Skeletal muscle cell (primary cell): ENCODE results near the gene UBAC2.

Source experiments
- DNase-seq: peaks from one replicate; pipeline ENCODE4 v3.0.0-alpha.2; 2010; ENCODE audit warnings: low read depth
- H3K4me3 ChIP-seq: 2 replicates; pipeline ENCODE4 v1.5.1; 2011; ENCODE audit warnings: low read depth, mild to moderate bottlenecking, control low read depth, low read length, moderate library complexity

UBAC2 gene

DNA sequence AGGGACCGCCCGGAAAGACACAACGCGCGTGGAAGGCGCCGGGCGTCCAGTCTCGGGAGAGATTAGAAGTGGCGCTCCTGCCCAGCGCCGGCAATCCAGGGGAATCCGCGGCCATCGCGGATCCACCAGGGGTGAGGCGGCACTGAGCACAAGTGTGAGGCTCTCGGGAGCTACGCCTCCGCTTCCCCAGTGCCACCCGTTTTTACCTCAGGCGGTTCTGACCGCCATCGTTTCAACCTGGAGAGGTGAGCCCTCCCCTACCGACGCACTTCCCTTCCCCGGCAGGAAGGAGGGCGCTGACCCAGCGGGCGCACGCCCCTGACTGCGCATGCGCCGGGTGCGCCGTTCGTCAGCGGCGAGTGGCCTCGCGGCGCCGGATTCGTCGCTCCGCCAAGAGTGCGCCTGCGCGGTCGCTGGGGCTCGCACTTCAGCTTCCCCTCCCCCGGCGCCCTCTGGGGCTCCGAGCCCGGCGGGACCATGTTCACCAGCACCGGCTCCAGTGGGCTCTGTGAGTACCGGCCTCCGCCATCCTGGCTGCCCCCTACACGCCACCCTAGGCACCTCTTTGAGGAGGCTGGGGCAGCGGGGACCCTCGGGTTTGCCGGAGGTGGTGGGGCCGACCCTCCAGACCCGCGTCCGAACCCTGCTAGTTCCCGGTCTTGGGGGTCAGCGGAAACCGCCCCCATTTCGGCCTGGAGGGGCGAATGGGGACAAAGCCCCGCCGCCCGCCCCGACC lies at the start of gene UBAC2:
Gene UBAC2, plus strand, starts transcription at position 423 of the 736 bp plus-strand sequence. Its CDS starts 55 bp downstream, at position 478.
- peak; percentile 73 for DNase-seq
- peak within 1 kb of the TSS; percentile 99 for H3K4me3 ChIP-seq

DNA sequence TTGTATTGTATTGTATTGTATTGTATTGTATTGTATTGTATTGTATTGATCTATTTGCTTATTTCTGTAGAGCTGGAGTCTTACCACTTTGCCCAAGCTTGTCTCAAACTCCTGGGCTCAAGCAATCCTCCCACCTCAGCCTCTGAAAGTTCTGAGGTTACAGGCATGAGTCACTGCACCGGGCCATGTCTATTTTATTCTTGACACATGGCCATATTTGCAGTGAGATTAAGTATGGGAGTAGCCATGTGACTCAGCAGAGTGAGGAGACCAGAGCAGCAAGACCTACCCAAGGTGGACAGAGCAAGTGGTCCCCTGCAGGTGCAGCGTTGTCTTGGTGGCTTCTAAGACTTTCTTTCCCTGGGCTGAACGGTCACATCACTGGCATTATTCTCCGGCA lies 49.1 kb upstream of the UBAC2 start:
- DNase-seq: peak; percentile 33
- no peak overlapping the region for H3K4me3 ChIP-seq

DNA sequence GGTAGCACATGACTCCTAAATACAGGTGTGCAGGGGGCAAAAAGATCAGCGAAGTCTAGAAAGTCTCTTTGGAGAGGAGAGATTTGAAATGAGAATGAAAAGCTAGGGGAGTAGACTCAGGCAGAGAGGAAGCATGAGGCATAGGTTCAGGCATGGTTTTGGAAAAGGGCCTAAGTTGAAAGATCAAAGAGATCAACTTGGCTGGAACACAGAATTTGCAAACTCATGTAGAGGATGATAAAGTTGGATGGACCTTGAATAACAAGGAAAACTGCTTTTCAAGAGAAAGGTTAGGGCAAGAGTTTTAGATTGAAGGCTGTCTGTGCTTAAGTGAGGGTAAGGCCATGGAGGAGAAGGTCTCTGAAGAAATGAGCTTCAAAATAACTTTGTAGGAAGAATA lies 47.4 kb upstream of the UBAC2 start:
- peak; percentile 7 for DNase-seq
- no peak overlapping the region for H3K4me3 ChIP-seq

DNA sequence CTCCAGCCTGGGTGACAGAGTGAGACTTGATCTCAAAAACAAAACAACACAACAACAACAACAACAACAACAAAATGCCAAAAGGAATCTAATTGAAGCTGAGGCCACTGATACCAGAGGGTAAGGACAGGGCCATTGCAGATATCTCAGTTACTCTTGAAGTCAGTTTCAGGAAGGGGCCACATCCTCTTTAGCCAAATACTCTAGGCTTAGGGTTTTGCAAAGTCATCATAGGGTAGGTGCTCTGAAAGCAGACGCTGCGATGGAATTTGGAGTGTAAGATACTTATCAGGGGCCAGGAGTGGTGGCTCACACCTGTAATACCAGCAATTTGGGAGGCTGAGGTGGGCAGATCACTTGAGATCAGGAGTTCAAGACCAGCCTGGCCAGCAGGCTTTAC lies 46.6 kb upstream of the UBAC2 start:
- no peak for DNase-seq

GRCh38 chr13:99155821-99156220 lies 44.8 kb upstream of the UBAC2 start:
- DNase-seq: no peak
- H3K4me3 ChIP-seq: no peak overlapping the region

More for the DNA sequence above, 46.6 kb upstream of the UBAC2 start:
- no peak overlapping the region for H3K4me3 ChIP-seq

DNA sequence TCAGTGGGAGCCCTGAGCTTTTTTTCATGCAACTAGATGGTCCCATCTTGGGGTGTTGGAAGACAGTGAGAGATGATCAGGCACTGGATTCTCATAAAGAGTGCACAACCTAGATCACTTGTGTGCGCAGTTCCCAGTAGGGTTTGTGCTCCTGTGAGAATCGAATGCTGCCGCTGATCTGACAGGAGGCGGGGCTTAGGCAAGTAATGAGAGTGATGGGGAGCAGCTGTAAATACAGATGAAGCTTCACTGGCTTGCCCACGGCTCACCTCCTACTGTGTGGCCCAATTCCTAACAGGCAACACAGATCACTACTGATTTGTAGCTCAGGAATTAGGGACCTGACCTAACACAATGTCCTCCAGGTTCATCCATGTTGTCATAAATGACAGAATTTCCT lies 43.6 kb upstream of the UBAC2 start:
- DNase-seq: no peak
- H3K4me3 ChIP-seq: no peak overlapping the region

GRCh38 chr13:99158846-99159245 lies 41.8 kb upstream of the UBAC2 start:
- no peak for DNase-seq
- H3K4me3 ChIP-seq: no peak overlapping the region

GRCh38 chr13:99159331-99160061 lies 41.2 kb upstream of the UBAC2 start:
- DNase-seq: no peak
- no peak overlapping the region for H3K4me3 ChIP-seq

DNA sequence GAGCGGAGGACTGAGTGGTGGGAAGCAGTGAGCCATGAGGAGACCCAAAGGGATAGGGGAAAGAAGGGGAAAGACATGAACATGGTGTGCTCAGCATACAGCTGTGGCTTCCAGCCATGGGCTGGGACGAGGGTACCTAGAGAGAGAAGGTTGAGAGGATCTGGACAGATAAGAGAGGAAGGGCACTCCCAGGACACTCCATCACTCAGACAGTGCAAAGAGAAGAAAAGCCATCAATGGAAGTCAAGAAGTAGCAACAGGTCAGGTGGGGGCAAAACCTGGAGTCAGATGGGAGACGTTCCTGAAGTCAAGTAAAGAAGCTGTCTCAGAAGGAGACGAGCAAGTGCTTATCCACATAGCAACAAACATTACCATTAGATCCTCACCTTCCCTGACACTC lies 40.2 kb upstream of the UBAC2 start:
- DNase-seq: no peak

DNA sequence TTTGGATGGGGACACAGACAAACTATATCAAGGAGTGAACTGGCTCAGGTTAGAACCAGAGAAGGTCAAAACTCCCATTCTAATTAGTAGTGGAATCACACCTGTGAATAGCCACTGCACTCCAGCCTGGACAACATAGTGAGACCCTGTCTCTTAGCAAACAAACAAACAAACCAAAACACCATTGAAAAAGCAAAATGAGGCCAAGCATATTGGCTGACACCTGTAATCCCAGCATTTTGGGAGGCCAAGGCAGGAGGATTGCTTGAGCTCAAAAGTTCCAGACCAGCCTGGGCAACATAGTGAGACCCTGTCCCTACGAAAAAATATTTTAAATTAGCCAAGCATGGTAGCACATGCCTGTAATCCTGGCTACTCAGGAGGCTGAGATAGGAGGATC lies 39.1 kb upstream of the UBAC2 start:
- DNase-seq: no peak
- no peak overlapping the region for H3K4me3 ChIP-seq

More for the DNA sequence above, 40.2 kb upstream of the UBAC2 start:
- H3K4me3 ChIP-seq: no peak overlapping the region

DNA sequence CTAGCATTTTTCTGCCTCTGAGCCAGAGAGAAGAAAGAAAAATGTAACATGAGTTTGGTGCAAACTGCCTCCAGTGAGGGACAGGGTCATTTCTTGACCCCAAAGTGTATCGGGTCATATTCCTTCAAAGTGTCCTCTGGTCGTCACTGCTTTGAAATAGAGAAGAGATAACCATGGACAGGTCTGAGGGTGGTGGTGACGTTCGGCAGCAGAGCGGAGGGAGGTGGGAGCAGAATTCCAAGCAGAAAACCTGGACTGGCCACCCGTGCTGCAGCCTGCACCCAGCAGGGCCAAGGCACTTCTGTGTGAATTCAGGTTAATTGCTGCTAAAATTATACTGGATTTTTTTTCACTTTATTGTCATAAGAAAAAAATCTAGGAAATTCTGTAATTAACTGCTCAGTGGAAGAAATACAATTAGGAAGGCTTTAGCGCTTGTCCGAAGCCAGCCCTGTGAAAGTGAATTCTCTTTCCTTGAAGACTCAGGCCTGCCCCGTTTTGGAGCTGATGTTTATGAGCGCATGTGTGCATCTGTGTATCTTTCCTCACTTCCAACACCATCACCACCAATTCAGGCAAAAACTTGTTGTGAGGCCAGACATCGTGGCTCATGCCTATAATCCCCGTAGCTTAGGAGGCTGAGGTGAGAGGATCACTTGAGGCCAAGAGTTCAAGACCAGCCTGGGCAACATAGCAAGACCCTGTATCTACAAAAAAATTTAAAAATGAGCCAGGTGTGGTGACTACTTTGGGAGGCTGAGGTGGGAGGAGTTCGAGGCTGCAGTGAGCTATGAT lies 37.9 kb upstream of the UBAC2 start:
- H3K4me3 ChIP-seq: no peak overlapping the region
- no peak for DNase-seq

GRCh38 chr13:99164226-99164625 lies 36.4 kb upstream of the UBAC2 start:
- DNase-seq: no peak
- H3K4me3 ChIP-seq: no peak overlapping the region

DNA sequence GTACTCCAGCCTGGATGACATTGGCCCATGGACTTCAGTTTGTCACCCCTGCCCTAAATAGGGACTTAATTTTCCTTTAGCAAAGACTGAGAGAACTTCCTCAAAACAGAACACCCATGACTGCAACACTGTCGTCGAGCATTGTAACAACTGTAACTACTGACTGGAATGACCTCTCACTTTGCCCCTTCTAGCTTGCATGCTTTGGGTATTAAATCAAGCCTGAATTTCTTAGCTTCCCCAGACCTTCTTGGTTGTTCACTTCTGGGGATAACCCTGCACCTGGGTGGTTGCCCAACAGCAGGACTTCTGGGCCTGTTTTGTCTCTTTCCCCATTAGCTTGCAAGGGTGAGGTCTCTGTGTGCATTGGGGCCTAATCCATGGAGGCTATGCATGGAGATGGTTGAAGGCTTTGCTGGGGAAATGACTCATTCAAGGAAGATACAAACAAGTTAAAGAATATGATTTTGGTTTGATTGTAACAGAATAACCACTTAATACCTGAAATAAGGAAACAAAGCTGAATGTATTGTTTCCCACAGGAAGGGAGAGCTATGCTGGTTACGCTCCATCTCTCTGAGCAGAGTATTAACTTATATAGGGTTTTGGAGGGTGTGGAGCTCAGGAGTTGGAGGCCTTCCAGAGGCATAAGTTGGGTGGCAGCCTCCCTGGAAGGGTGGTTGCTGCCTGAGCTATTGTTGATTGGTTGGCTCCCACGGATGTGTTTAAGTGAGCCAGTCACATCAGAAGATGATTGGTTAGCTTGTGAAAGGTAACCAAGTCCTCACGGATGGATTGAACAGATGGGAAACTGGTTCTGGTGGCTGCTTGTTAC lies 34.7 kb upstream of the UBAC2 start:
- DNase-seq: no peak
- H3K4me3 ChIP-seq: no peak overlapping the region

DNA sequence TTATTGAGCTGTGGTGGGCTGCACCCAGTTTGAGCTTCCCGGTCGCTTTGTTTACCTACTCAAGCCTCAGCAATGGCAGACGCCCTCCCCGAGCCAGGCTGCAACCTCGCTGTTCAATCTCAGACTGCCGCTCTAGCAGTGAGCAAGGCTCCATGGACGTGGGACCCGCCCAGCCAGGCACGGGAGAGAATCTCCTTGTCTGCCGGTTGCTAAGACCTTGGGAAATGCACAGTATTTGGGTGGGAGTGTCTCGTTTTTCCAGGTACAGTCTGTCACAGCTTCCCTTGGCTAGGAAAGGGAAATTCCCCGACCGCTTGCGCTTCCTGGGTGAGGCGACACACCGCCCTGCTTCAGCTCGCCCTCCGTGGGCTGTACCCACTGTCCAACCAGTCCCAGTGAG lies 27.7 kb upstream of the UBAC2 start:
- no peak for DNase-seq
- no peak overlapping the region for H3K4me3 ChIP-seq

GRCh38 chr13:99173606-99174005 lies 27.0 kb upstream of the UBAC2 start:
- DNase-seq: no peak
- H3K4me3 ChIP-seq: no peak overlapping the region

DNA sequence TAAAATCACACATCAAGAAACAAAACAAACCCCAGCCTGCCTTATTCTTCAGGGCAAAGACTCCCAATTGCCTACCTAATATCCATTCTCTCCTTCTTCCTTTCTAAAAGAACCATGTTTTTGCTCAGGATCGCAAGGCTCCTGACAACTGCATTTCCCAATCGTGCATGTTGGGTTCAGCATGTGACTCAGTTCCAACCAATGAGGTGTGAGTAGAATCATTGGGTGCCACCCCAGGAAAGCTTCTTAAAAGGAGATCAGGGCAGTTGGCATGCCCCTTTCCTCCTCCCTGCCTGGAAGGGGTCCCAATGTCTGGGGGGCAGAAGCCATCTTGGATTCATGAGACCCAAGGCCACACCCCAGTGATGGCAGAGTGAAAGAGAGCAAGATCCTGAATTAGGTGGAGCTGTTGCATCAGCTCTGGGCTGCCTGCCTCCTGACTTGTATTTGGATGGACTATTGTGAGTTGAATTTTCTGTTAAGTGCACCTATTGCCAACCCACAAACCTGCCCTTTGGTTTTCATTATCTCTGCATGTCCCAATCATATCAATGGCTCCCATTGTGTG lies 26.0 kb upstream of the UBAC2 start:
- no peak for DNase-seq
- H3K4me3 ChIP-seq: no peak overlapping the region

DNA sequence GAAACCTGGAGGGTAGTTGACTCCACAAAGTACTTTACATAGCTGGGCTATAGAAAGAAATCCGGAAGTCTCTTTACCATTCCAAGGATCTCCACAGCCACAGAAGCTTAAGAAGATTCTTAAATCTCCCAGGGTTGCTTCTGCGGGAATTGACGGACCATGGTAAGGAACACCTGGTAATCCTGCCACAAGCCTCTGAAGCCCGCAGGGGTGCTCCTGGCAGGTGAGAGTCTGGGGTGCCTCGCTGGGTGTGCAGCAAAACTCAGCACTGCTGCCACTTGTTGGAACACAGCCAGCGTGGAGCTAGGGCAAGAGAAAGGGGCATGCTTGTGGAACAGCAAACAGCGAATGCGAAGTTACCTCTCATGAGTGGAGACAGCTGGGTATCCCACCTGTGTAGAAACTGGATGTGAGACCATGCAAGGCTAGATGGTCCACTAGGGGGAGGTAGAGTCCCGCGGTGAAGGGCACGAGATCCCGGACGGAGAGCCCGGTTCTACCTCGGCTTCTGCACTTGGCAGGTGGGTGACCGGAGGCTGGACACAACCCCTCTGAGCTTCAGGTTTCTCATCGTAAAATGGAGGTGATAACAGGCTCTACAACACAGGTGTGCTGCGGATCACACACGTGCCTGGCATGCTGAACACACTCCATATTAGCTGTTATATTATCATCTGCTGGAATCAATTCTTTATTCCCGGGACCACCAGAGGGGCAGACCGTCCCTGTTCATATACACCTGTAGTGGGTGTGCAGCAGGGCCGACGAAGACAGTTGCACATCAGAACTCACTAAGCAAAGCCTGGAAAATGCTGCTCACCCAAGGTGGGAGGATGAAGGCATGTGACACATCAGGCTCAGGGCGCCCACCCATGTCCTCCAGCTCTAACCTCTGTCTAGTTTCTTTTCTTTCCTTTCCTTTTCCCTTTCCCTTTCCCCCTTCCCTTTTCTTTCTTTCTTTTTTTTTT lies 24.1 kb upstream of the UBAC2 start:
- no peak overlapping the region for H3K4me3 ChIP-seq
- no peak for DNase-seq

- DNase-seq: no peak
- no peak overlapping the region for H3K4me3 ChIP-seq
These were observed 22.0 kb upstream of the UBAC2 start for GRCh38 chr13:99178636-99179035.
